GM12891 (cell line): ENCODE data around the gene C19orf33.

ENCODE experiments used
- PAX5 ChIP-seq: IDR thresholded peaks from 2 replicates; pipeline ENCODE4 v1.6.1; 2011; ENCODE audit warnings: low read length, moderate library complexity, mild to moderate bottlenecking; ENCODE audit not compliant: insufficient read depth, severe bottlenecking
- POLR2A ChIP-seq: IDR thresholded peaks from 2 replicates; pipeline ENCODE4 v1.6.1; 2011; ENCODE audit warnings: low read depth, low read length, control low read depth
- POLR2AphosphoS5 ChIP-seq: IDR thresholded peaks from 2 replicates; pipeline ENCODE4 v1.6.1; 2011; ENCODE audit warnings: low read depth, low read length, control low read depth
- POU2F2 ChIP-seq: IDR thresholded peaks from 2 replicates; pipeline ENCODE4 v1.6.1; 2011; ENCODE audit warnings: low read depth, mild to moderate bottlenecking, control low read depth, low read length, moderate library complexity
- SPI1 ChIP-seq: IDR thresholded peaks from 2 replicates; pipeline ENCODE4 v1.6.1; 2011; ENCODE audit warnings: low read depth, low read length, control low read depth
- TAF1 ChIP-seq: IDR thresholded peaks from 2 replicates; pipeline ENCODE4 v1.6.1; 2011; ENCODE audit warnings: low read depth, low read length, control low read depth

DNA sequence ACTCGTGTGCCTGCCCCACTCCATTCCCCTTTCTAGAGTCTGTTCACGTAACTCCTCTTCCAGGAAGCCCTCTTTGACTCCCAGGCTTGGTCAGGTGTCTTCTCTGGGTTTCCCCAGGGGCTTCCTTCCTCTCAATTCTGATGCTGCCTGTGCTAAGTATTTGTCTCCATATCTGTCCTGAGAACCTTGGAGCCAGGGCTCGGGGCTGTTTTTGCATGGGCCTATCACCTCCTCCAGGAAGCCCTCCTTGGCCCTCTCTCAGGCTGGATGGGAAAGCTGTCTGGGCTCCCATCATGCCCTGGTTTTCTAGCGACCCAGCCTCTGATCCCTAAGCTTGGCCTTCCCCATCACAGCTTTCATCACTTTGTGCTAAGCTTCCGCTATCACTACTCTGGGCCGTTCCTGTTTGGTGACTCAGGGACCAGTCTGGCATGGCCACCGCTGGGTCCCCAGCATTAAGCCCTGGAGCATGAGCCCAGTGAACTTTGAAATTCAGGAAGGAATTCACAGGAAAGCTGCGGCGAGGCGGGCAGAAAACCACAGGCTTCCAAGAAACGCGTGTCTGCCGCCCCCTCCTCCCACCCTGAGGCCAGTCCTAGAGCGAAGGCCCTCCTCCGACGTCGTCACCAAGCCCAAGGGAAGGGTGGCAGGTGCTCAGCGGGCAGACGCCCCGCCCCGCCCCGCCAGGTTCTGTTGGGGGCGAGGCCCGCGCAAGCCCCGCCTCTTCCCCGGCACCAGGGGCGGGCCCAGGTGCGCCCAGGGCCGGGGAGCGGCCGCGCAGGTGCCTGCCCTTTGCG is 40.2 kb upstream of the C19orf33 start:
- no peak for TF ChIP-seq POLR2A
- no peak for TF ChIP-seq POLR2AphosphoS5
- TF ChIP-seq TAF1, result no peak
- no peak for TF ChIP-seq SPI1
- TF ChIP-seq POU2F2, result no peak
- TF ChIP-seq PAX5, result no peak
